ENCODE results near the gene PRKAR1A. TPM values are rescaled to one million over a fixed set of nuclear protein-coding genes. Genes with fewer than 3 reads are reported as not detected.

Gene PRKAR1A
- total RNA-seq, 2 experiments from 2014 or later = 158 to 332 TPM

DNA sequence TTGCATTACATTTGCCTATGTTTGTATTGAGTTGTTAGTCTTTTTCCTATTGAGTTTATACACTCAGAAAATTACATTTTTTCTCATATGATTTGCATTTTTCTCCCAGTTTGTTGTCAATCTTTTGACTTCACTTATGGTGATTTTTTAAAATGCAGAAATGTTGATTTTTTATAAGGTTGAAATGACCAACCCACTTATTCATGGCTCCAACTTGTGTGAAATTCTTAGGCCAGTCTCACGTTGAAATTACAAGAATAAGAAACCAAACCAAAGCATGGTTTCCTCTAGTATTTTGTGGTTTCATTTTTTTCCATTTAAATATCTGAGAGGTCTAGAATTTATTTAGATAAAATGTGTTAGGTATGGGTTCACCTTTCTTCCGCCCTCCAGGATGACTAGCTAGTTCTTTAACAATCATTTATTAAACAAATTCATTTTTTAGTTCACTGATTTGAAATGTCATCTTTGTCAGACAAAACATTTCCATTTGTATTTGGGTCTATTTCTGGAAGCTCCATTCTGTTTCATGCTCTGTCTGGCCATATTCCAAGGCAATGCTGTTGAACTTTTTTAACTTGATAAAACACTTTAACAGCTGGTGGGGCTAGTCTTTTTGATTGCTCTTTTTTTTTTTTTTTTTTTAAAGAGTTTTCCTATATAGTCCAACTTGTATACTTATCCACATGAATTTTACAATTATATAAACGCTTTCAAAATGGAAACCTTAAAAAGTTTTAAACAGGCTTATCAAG, 48.9 kb downstream of the PRKAR1A start:
- peaks cover 10% of the 10 kb centered on the region for H3K4me1 ChIP-seq (ENCODE audit: insufficient read depth, low read length, poor library complexity, severe bottlenecking)
- no peak overlapping the region for H2AFZ ChIP-seq (ENCODE audit: low read length)
- H3K79me2 ChIP-seq (ENCODE audit: insufficient read depth, low read depth, low read length) = no peaks in the 10 kb centered on the region
- no peak overlapping the region for H3K27ac ChIP-seq (ENCODE audit: low read depth, low read length, poor library complexity, severe bottlenecking)
- no peak for DNase-seq (ENCODE audit: low spot score)
- no peaks in the 10 kb centered on the region for H3K9me3 ChIP-seq (ENCODE audit: low read length)
- intact Hi-C loops (cut with micrococcal nuclease; ENCODE audit: unreplicated experiment) = loop anchor here (10.0 kb wide), 1 partner anchor 674 kb away; no protein-coding TSS in a partner anchor
- no TSS peak for BruUV-seq (replicated peaks)
- CTCF ChIA-PET (ENCODE audit: unreplicated experiment) = no interaction called here
- H3K4me2 ChIP-seq (ENCODE audit: low read length) = no peak overlapping the region
- POLR2A ChIA-PET = no interaction called here
- H3K4me3 ChIP-seq (ENCODE audit: low read depth, low read length, poor library complexity, severe bottlenecking) = no peak overlapping the region
- no peaks in the 10 kb centered on the region for H3K9me2 ChIP-seq (ENCODE audit: insufficient read depth, low read length)
- H3K36me3 ChIP-seq (ENCODE audit: insufficient read depth, low read length) = no peaks in the 10 kb centered on the region
- TF ChIP-seq EZH2phosphoT487 (IDR thresholded peaks at IDR 0.05; ENCODE audit: borderline replicate concordance, low read depth, low read length) = no peak
- TF ChIP-seq, protein P1, sequence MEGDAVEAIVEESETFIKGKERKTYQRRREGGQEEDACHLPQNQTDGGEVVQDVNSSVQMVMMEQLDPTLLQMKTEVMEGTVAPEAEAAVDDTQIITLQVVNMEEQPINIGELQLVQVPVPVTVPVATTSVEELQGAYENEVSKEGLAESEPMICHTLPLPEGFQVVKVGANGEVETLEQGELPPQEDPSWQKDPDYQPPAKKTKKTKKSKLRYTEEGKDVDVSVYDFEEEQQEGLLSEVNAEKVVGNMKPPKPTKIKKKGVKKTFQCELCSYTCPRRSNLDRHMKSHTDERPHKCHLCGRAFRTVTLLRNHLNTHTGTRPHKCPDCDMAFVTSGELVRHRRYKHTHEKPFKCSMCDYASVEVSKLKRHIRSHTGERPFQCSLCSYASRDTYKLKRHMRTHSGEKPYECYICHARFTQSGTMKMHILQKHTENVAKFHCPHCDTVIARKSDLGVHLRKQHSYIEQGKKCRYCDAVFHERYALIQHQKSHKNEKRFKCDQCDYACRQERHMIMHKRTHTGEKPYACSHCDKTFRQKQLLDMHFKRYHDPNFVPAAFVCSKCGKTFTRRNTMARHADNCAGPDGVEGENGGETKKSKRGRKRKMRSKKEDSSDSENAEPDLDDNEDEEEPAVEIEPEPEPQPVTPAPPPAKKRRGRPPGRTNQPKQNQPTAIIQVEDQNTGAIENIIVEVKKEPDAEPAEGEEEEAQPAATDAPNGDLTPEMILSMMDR (conservative IDR thresholded peaks at IDR 0.05; ENCODE audit: low read length) = no peak
- H4K20me1 ChIP-seq (ENCODE audit: insufficient read depth, low read length) = no peaks in the 10 kb centered on the region

DNA sequence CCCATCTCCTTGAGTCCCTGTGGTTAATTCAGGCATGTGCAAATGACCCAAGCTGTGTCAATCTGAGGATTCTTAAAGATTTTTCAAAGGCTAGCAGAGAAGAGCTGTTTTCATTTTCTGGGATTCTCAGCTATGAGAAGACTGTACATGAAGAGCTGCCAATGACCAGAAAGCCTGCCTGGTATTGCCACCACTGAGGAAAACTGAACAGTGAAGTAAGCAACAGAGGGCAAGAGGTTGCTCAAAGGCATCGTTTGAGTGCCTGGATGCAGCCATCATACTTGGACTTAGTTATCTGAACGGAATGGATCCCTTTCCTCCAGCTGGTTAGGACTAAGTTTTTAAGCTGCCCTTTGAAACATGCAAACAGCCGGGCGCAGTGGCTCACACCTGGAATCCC, 50.5 kb downstream of the PRKAR1A start:
- Histone ChIP-seq H3K36me3 (ENCODE audit: insufficient read depth, low read length) (no peaks in the 10 kb centered on the region), H4K20me1 (ENCODE audit: insufficient read depth, low read length) (no peaks in the 10 kb centered on the region), H3K9me2 (ENCODE audit: insufficient read depth, low read length) (no peaks in the 10 kb centered on the region), H3K4me1 (ENCODE audit: insufficient read depth, low read length, poor library complexity, severe bottlenecking) (peaks cover 10% of the 10 kb centered on the region), H3K4me2 (ENCODE audit: low read length) (peak overlapping the region; percentile 35; the same call in 1 of the 2 replicates), H3K79me2 (ENCODE audit: insufficient read depth, low read depth, low read length) (no peaks in the 10 kb centered on the region), H3K4me3 (ENCODE audit: low read depth, low read length, poor library complexity, severe bottlenecking) (no peak overlapping the region), H2AFZ (ENCODE audit: low read length) (no peak overlapping the region), H3K27ac (ENCODE audit: low read depth, low read length, poor library complexity, severe bottlenecking) (no peak overlapping the region), H3K9me3 (ENCODE audit: low read length) (no peaks in the 10 kb centered on the region)
- DNase-seq (ENCODE audit: low spot score) = no peak
- POLR2A ChIA-PET = interaction anchor here (0.6 to 1.6 kb wide), 4 partner anchors 8 to 953 kb away, joined by 3 to 6 read pairs (median 5); no protein-coding TSS in a partner anchor
- BruUV-seq (replicated peaks) = no TSS peak
- CTCF ChIA-PET (ENCODE audit: unreplicated experiment) = interaction anchor here (0.8 kb wide), 1 partner anchor 23 kb away, joined by 4 read pairs; no protein-coding TSS in a partner anchor
- TF ChIP-seq EZH2phosphoT487 (IDR thresholded peaks at IDR 0.05; ENCODE audit: borderline replicate concordance, low read depth, low read length) = no peak
- intact Hi-C loops (cut with micrococcal nuclease; ENCODE audit: unreplicated experiment) = loop anchor here (10.0 kb wide), 1 partner anchor 672 kb away; no protein-coding TSS in a partner anchor

DNA sequence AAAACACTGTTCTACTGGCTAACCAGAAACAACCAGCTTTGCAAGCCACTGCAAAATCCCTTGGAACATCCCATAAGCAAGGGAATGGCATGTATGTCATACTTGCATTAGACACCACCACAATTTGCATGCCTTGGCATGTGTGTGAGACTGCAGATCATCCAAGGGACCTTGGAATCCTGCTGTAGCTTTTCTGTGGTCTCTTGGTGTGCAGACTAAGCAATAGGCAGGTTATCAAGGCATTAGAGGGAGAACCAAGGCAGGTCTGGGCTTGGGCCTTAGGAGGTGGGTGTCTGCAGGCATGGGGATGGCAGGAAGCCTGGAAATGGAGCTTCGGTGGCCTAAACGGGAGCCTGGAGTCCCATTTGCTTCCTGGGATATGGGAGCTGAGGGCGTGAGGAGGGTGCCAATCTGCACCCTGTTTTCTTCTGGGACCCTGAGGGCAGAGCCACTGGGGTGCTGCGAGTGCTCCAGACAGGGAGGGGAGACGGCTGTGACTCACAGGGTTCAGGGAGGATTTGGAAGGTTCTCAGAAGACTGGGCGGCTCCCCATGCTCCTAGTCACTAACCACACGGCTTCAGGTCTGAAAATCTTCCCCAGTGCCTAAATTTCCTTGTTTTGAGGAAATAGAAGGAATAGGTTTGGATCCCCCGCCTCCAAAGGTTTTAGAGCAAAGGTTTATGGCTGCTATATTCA, 52.3 kb downstream of the PRKAR1A start:
- DNase-seq (ENCODE audit: low spot score) = no peak
- H2AFZ ChIP-seq (ENCODE audit: low read length) = no peak overlapping the region
- H3K9me3 ChIP-seq (ENCODE audit: low read length) = no peaks in the 10 kb centered on the region
- TF ChIP-seq, protein P1 (conservative IDR thresholded peaks at IDR 0.05; ENCODE audit: low read length) = no peak
- TF ChIP-seq EZH2phosphoT487 (IDR thresholded peaks at IDR 0.05; ENCODE audit: borderline replicate concordance, low read depth, low read length) = no peak
- H3K4me1 ChIP-seq (ENCODE audit: insufficient read depth, low read length, poor library complexity, severe bottlenecking) = peaks cover 10% of the 10 kb centered on the region
- no TSS peak for BruUV-seq (replicated peaks)
- no peak overlapping the region for H3K4me3 ChIP-seq (ENCODE audit: low read depth, low read length, poor library complexity, severe bottlenecking)
- no peaks in the 10 kb centered on the region for H4K20me1 ChIP-seq (ENCODE audit: insufficient read depth, low read length)
- CTCF ChIA-PET (ENCODE audit: unreplicated experiment) = no interaction called here
- H3K27ac ChIP-seq (ENCODE audit: low read depth, low read length, poor library complexity, severe bottlenecking) = no peak overlapping the region
- no peaks in the 10 kb centered on the region for H3K36me3 ChIP-seq (ENCODE audit: insufficient read depth, low read length)
- no peaks in the 10 kb centered on the region for H3K79me2 ChIP-seq (ENCODE audit: insufficient read depth, low read depth, low read length)
- POLR2A ChIA-PET = interaction anchor here (0.7 kb wide), 3 partner anchors 43 to 108 kb away, joined by 3 to 4 read pairs (median 4); no protein-coding TSS in a partner anchor
- no peak overlapping the region for H3K4me2 ChIP-seq (ENCODE audit: low read length)
- no peaks in the 10 kb centered on the region for H3K9me2 ChIP-seq (ENCODE audit: insufficient read depth, low read length)
- intact Hi-C loops (cut with micrococcal nuclease; ENCODE audit: unreplicated experiment) = loop anchor here (10.0 kb wide), 1 partner anchor 670 kb away; no protein-coding TSS in a partner anchor

Measured in OCI-LY7 (cell line).